Effector memory CD8-positive, alpha-beta T cell (primary cell): ENCODE results near the gene MOB3A.

Experiments
- ATAC-seq: fragments of 150-1000 bp; cut with Tn5 transposase; replicated peaks from 2 replicates; pipeline ENCODE4 v1.10.0; 2021; ENCODE audit warnings: mild to moderate bottlenecking, moderate library complexity
- DNase-seq, 3 experiments: peaks; one replicate each; pipeline ENCODE4 v3.0.0; 2021
- H3K27ac Mint-ChIP-seq, 2 donors: one replicate each; pipeline ENCODE4 v1.8.0; 2022; ENCODE audit warnings: mild to moderate bottlenecking in 2 of 2, mixed read lengths in 2 of 2, moderate library complexity in 2 of 2
- H3K27me3 Mint-ChIP-seq, 2 donors: one replicate each; pipeline ENCODE4 v1.8.0; 2022; ENCODE audit warnings: mixed read lengths in 2 of 2
- H3K36me3 Mint-ChIP-seq: one replicate; pipeline ENCODE4 v1.8.0; 2022; ENCODE audit warnings: mild to moderate bottlenecking, moderate library complexity, mixed read lengths; ENCODE audit not compliant: insufficient read depth
- H3K4me1 Mint-ChIP-seq, 2 donors: one replicate each; pipeline ENCODE4 v1.8.0; 2022; ENCODE audit warnings: low read depth in 2 of 2, mixed read lengths in 2 of 2
- H3K4me3 Mint-ChIP-seq, 2 donors: one replicate each; pipeline ENCODE4 v1.8.0; 2022; ENCODE audit warnings: mild to moderate bottlenecking in 2 of 2, mixed read lengths in 2 of 2, moderate library complexity in 2 of 2
- H3K9me3 Mint-ChIP-seq, 2 donors: one replicate each; pipeline ENCODE4 v1.8.0; 2022; ENCODE audit warnings: mixed read lengths in 2 of 2

MOB3A gene

GRCh38 chr19:2119921-2120785 lies 24.0 kb upstream of the MOB3A start:
- peaks cover 68% of the 10 kb centered on the region for H3K36me3 Mint-ChIP-seq
- H3K27me3 Mint-ChIP-seq = no peaks in the 10 kb centered on the region
- H3K27ac Mint-ChIP-seq = peak overlapping the region; percentile 10 to 56
- ATAC-seq (no peak), DNase-seq (no peak)
- H3K9me3 Mint-ChIP-seq = no peaks in the 10 kb centered on the region
- H3K4me1 Mint-ChIP-seq = peaks cover 0 to 2% of the 10 kb centered on the region in 2 donors
- no peak overlapping the region for H3K4me3 Mint-ChIP-seq

GRCh38 chr19:2118438-2118837 lies 22.3 kb upstream of the MOB3A start:
- H3K27ac Mint-ChIP-seq = peak overlapping the region in 1 of 2 donors; percentile 59
- H3K4me1 Mint-ChIP-seq = peaks cover 5% of the 10 kb centered on the region in 2 donors
- no peaks in the 10 kb centered on the region for H3K27me3 Mint-ChIP-seq
- ATAC-seq (no peak), DNase-seq (no peak)
- H3K4me3 Mint-ChIP-seq = no peak overlapping the region
- peaks cover 68% of the 10 kb centered on the region for H3K36me3 Mint-ChIP-seq
- no peaks in the 10 kb centered on the region for H3K9me3 Mint-ChIP-seq

GRCh38 chr19:2117215-2117960 lies 21.3 kb upstream of the MOB3A start:
- Mint-ChIP-seq H3K4me3 (no peak overlapping the region), H3K4me1 (peaks cover 10 to 12% of the 10 kb centered on the region in 2 donors), H3K27ac (no peak overlapping the region), H3K36me3 (peaks cover 74% of the 10 kb centered on the region), H3K27me3 (no peaks in the 10 kb centered on the region), H3K9me3 (no peaks in the 10 kb centered on the region)
- ATAC-seq (no peak), DNase-seq (no peak)

- no peak overlapping the region for H3K27ac Mint-ChIP-seq
- DNase-seq (no peak), ATAC-seq (no peak)
- H3K4me3 Mint-ChIP-seq = no peak overlapping the region
- peaks cover 76% of the 10 kb centered on the region for H3K36me3 Mint-ChIP-seq
- no peaks in the 10 kb centered on the region for H3K27me3 Mint-ChIP-seq
- H3K9me3 Mint-ChIP-seq = no peaks in the 10 kb centered on the region
- peaks cover 14 to 15% of the 10 kb centered on the region in 2 donors for H3K4me1 Mint-ChIP-seq
Measured at GRCh38 chr19:2116507-2116906, 20.4 kb upstream of the MOB3A start.

- no peak overlapping the region for H3K27ac Mint-ChIP-seq
- no peaks in the 10 kb centered on the region for H3K27me3 Mint-ChIP-seq
- H3K4me1 Mint-ChIP-seq = peaks cover 14 to 15% of the 10 kb centered on the region in 2 donors
- DNase-seq = no peak
- H3K4me3 Mint-ChIP-seq = no peak overlapping the region
- H3K9me3 Mint-ChIP-seq = no peaks in the 10 kb centered on the region
- H3K36me3 Mint-ChIP-seq = peaks cover 74% of the 10 kb centered on the region
- ATAC-seq = no peak
Measured at GRCh38 chr19:2115911-2116426, 19.8 kb upstream of the MOB3A start.

GRCh38 chr19:2115324-2115723 lies 19.2 kb upstream of the MOB3A start:
- H3K27ac Mint-ChIP-seq = no peak overlapping the region
- H3K4me3 Mint-ChIP-seq = no peak overlapping the region
- H3K36me3 Mint-ChIP-seq = peaks cover 68% of the 10 kb centered on the region
- H3K27me3 Mint-ChIP-seq = no peaks in the 10 kb centered on the region
- no peaks in the 10 kb centered on the region for H3K9me3 Mint-ChIP-seq
- no peak for ATAC-seq
- no peak for DNase-seq
- H3K4me1 Mint-ChIP-seq = peaks cover 14 to 15% of the 10 kb centered on the region in 2 donors

GRCh38 chr19:2114821-2115220 lies 18.7 kb upstream of the MOB3A start:
- DNase-seq (no peak), ATAC-seq (no peak)
- Mint-ChIP-seq H3K4me1 (peaks cover 14 to 15% of the 10 kb centered on the region in 2 donors), H3K27ac (no peak overlapping the region), H3K36me3 (peaks cover 64% of the 10 kb centered on the region), H3K9me3 (no peaks in the 10 kb centered on the region), H3K27me3 (no peaks in the 10 kb centered on the region), H3K4me3 (no peak overlapping the region)

GRCh38 chr19:2114218-2114617 lies 18.1 kb upstream of the MOB3A start:
- H3K4me1 Mint-ChIP-seq = peaks cover 14 to 15% of the 10 kb centered on the region in 2 donors
- no peak for ATAC-seq
- peaks cover 62% of the 10 kb centered on the region for H3K36me3 Mint-ChIP-seq
- no peak for DNase-seq
- H3K27ac Mint-ChIP-seq = no peak overlapping the region
- H3K27me3 Mint-ChIP-seq = no peaks in the 10 kb centered on the region
- H3K4me3 Mint-ChIP-seq = no peak overlapping the region
- H3K9me3 Mint-ChIP-seq = no peaks in the 10 kb centered on the region

- DNase-seq = no peak
- peaks cover 60% of the 10 kb centered on the region for H3K36me3 Mint-ChIP-seq
Measured at GRCh38 chr19:2113439-2114211, 17.5 kb upstream of the MOB3A start.

GRCh38 chr19:2112516-2113320 lies 16.6 kb upstream of the MOB3A start:
- Mint-ChIP-seq H3K36me3 (peaks cover 62% of the 10 kb centered on the region), H3K4me3 (peak overlapping the region in 1 of 2 donors; percentile 27), H3K9me3 (no peaks in the 10 kb centered on the region), H3K4me1 (peaks cover 13 to 15% of the 10 kb centered on the region in 2 donors), H3K27ac (peak overlapping the region; percentile 71 to 89), H3K27me3 (no peaks in the 10 kb centered on the region)
- peak; percentile 76 for ATAC-seq
- peak in 1 of 3 experiments; percentile 33 for DNase-seq

More at GRCh38 chr19:2113439-2114211, 17.5 kb upstream of the MOB3A start:
- Mint-ChIP-seq H3K27ac (peak overlapping the region in 1 of 2 donors; percentile 71), H3K9me3 (no peaks in the 10 kb centered on the region), H3K4me3 (no peak overlapping the region), H3K4me1 (peaks cover 12 to 15% of the 10 kb centered on the region in 2 donors), H3K27me3 (no peaks in the 10 kb centered on the region)
- no peak for ATAC-seq

- no peak for DNase-seq
- H3K27me3 Mint-ChIP-seq = no peaks in the 10 kb centered on the region
- H3K4me3 Mint-ChIP-seq = no peak overlapping the region
- H3K9me3 Mint-ChIP-seq = no peaks in the 10 kb centered on the region
- peak overlapping the region in 1 of 2 donors; percentile 89 for H3K27ac Mint-ChIP-seq
- H3K4me1 Mint-ChIP-seq = peaks cover 13 to 15% of the 10 kb centered on the region in 2 donors
- H3K36me3 Mint-ChIP-seq = peaks cover 65% of the 10 kb centered on the region
- no peak for ATAC-seq
Measured at GRCh38 chr19:2111886-2112285, 15.8 kb upstream of the MOB3A start.

GRCh38 chr19:2111425-2111824 lies 15.3 kb upstream of the MOB3A start:
- ATAC-seq (no peak), DNase-seq (no peak)
- Mint-ChIP-seq H3K4me3 (no peak overlapping the region), H3K4me1 (peaks cover 13 to 15% of the 10 kb centered on the region in 2 donors), H3K27me3 (no peaks in the 10 kb centered on the region), H3K36me3 (peaks cover 65% of the 10 kb centered on the region), H3K27ac (no peak overlapping the region), H3K9me3 (no peaks in the 10 kb centered on the region)
